PC-3 (cell line): ENCODE measurements around the gene C12orf76.

Experiments
- CTCF ChIP-seq: fragments of 300-600 bp; sonication (generic); conservative IDR thresholded peaks from 2 replicates; pipeline ENCODE4 v1.5.1; 2017; ENCODE audit warnings: antibody characterized with exemption, low read depth, mild to moderate bottlenecking, low read length
- EZH2phosphoT487 ChIP-seq: fragments of 300-600 bp; sonication (generic); IDR thresholded peaks from 2 replicates; pipeline ENCODE4 v1.6.1; 2018; ENCODE audit warnings: mild to moderate bottlenecking, antibody characterized with exemption, low read length, borderline replicate concordance

DNA sequence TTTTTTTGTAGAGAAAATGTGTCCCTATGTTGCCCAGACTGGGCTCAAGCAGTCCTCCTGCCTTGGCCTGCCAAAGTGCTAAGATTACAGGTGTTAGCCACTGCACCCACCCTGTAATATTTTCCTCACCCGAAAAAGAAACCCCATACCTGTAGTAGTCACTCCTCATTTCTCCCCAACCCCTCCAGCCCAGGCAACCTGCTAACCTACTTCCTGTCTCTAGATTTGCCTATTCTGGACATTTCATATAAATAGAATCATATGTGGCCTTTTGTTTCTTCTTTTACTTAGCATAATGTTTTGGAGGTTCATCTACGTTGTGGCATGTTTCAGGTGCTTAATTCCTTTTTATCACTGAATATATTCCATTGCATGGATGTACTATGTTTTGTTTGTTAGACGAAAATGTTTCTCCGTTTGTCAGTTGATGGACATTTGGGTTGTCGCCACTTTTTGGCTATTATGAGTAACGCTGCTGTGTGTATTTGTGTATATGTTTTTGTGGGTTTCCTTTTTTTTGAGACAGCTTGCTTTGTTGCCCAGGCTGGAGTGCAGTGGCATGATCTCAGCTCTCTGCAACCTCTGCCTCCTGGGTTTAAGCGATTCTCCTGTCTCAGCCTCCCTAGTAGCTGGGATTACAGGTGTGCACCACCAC is 42.9 kb downstream of the C12orf76 start:
- TF ChIP-seq CTCF = no peak
- no peak for TF ChIP-seq EZH2phosphoT487
